Prostate gland (tissue), 2 donors: ENCODE results near the gene IL20RA.

Source experiments
- CTCF ChIP-seq, 4 experiments: fragments of 200-600 bp in 2 of 4; fragments of 450-650 bp in 2 of 4; sonication (generic) in 2 of 4; IDR thresholded peaks; 1 replicate in 3 of 4; 2 replicates in 1 of 4; pipeline ENCODE4 v1.5.1; 2016 to 2019; ENCODE audit warnings: antibody characterized with exemption in 4 of 4, mild to moderate bottlenecking in 2 of 4, moderate library complexity in 2 of 4
- POLR2A ChIP-seq: fragments of 450-650 bp; IDR thresholded peaks from one replicate; pipeline ENCODE4 v1.6.1; 2016; ENCODE audit warnings: antibody characterized with exemption, mild to moderate bottlenecking
- POLR2AphosphoS5 ChIP-seq: sonication (generic); formaldehyde crosslinking; IDR thresholded peaks from one replicate; pipeline ENCODE4 v1.6.1; 2017; ENCODE audit warnings: antibody characterized with exemption

- no peak for TF ChIP-seq CTCF (IDR thresholded peaks at IDR 0.05)
- TF ChIP-seq POLR2A: no peak
- no peak for TF ChIP-seq POLR2AphosphoS5
These were observed 86.6 kb downstream of the IL20RA start for GRCh38 chr6:136958168-136958567.
